ENCODE data around the gene FTCD. TPM values are rescaled to one million over a fixed set of nuclear protein-coding genes. Genes with fewer than 3 reads are reported as not detected.

FTCD gene
- total RNA-seq, 1 experiment from 2014 or later = 6.7 TPM

- Histone ChIP-seq H2AK5ac (ENCODE audit: insufficient read length, low read length) (no peak overlapping the region), H3K27me3 (ENCODE audit: insufficient read depth, low read length) (no peaks in the 10 kb centered on the region), H3K23ac (ENCODE audit: insufficient read length, low read depth, low read length) (no peak overlapping the region), H2BK12ac (ENCODE audit: insufficient read length, low read depth, low read length) (no peak overlapping the region), H4K5ac (ENCODE audit: insufficient read length, low read depth, low read length) (no peak overlapping the region), H3K9me3 (ENCODE audit: control insufficient read depth, low read depth, low read length) (no peaks in the 10 kb centered on the region), H3K4me1 (ENCODE audit: insufficient read depth, low read length) (no peaks in the 10 kb centered on the region), H2AFZ (ENCODE audit: low read length) (no peak overlapping the region), H2BK120ac (ENCODE audit: low read depth, low read length, poor library complexity, severe bottlenecking) (no peak overlapping the region), H3K27ac (ENCODE audit: insufficient read length, low read depth, low read length) (no peak overlapping the region), H4K20me1 (ENCODE audit: control insufficient read depth, insufficient read depth, insufficient read length) (no peaks in the 10 kb centered on the region), H3K56ac (ENCODE audit: insufficient read length, low read depth, low read length) (no peak overlapping the region), H4K91ac (ENCODE audit: insufficient read length, low read depth, low read length) (no peak overlapping the region), H3K14ac (ENCODE audit: insufficient read depth, low read length) (no peak overlapping the region), H2BK15ac (ENCODE audit: low read depth, low read length) (no peak overlapping the region), H2BK20ac (ENCODE audit: low read depth, low read length, poor library complexity, severe bottlenecking) (no peak overlapping the region), H3K79me2 (ENCODE audit: insufficient read depth, low read length) (no peaks in the 10 kb centered on the region), H3T11ph (ENCODE audit: low read length) (no peak overlapping the region), H3K9ac (ENCODE audit: extremely low read depth, insufficient read length, low read length) (no peak overlapping the region), H3K4me2 (ENCODE audit: insufficient read depth, insufficient read length, low read length) (no peak overlapping the region), H3K79me1 (ENCODE audit: insufficient read depth, low read depth, low read length, poor library complexity, severe bottlenecking) (no peaks in the 10 kb centered on the region), H3K4ac (ENCODE audit: low read depth, low read length) (no peak overlapping the region), H3K23me2 (ENCODE audit: insufficient read length, low read depth, low read length, poor library complexity, severe bottlenecking) (no peaks in the 10 kb centered on the region), H4K8ac (replicated peaks; ENCODE audit: insufficient read length, low read depth, low read length) (no peak overlapping the region), H2BK5ac (ENCODE audit: insufficient read length, low read length) (no peak overlapping the region), H3K18ac (ENCODE audit: insufficient read length, low read depth, low read length) (no peak overlapping the region)
- no peak for TF ChIP-seq CTCF (conservative IDR thresholded peaks at IDR 0.05)
- no peak for DNase-seq
- H3K4me1 Mint-ChIP-seq = peaks cover 0 to 4% of the 10 kb centered on the region in 2 experiments; a peak in 2 of 4 replicates
- no peaks in the 10 kb centered on the region for H3K27me3 Mint-ChIP-seq (ENCODE audit: low read depth)
- WGBS (ENCODE audit: extremely low coverage, insufficient read length, low lambda C conversion rate) = no CpG with 5 or more reads among the region's 4 CpGs
- peaks cover 0 to 8% of the 10 kb centered on the region in 2 experiments; a peak in 2 of 5 replicates for H3K9me3 Mint-ChIP-seq
- peaks cover 26 to 53% (median 33%) of the 10 kb centered on the region in 3 experiments for H3K36me3 Mint-ChIP-seq (ENCODE audit: insufficient read depth in 1 of 3, low read depth in 3 of 3)
- H3K27ac Mint-ChIP-seq = no peak overlapping the region
- no peak overlapping the region for H3K4me3 Mint-ChIP-seq
These were observed 40.4 kb downstream of the FTCD start for GRCh38 chr21:46114963-46115362.
